Type B pancreatic cell (in vitro differentiated cells): ENCODE results near the gene DDX51. TPM values are rescaled to one million over a fixed set of nuclear protein-coding genes. Genes with fewer than 3 reads are reported as not detected.

Experiments
- DNase-seq: peaks from one replicate; pipeline ENCODE4 v3.0.0; 2021; ENCODE audit warnings: mixed read lengths; ENCODE audit not compliant: unreplicated experiment; ENCODE audit errors: extremely low spot score
- H3K27ac Mint-ChIP-seq: 2 replicates; pipeline ENCODE4 v1.8.0; 2021; ENCODE audit warnings: mild to moderate bottlenecking, mixed read lengths
- H3K27me3 Mint-ChIP-seq: 2 replicates; pipeline ENCODE4 v1.8.0; 2021; ENCODE audit warnings: mixed read lengths
- H3K36me3 Mint-ChIP-seq: 2 replicates; pipeline ENCODE4 v1.8.0; 2021; ENCODE audit warnings: mixed read lengths
- H3K4me1 Mint-ChIP-seq: one replicate; pipeline ENCODE4 v1.8.0; 2021; ENCODE audit warnings: mixed read lengths; ENCODE audit not compliant: unreplicated experiment
- H3K4me3 Mint-ChIP-seq: 2 replicates; pipeline ENCODE4 v1.8.0; 2021; ENCODE audit warnings: mild to moderate bottlenecking, mixed read lengths
- H3K9me3 Mint-ChIP-seq: 2 replicates; pipeline ENCODE4 v1.8.0; 2021; ENCODE audit warnings: mixed read lengths
- CTCF ChIP-seq: fragments of 200-600 bp; sonication (generic); conservative IDR thresholded peaks from 2 replicates; pipeline ENCODE4 v1.5.0; 2021; ENCODE audit warnings: antibody characterized with exemption, mild to moderate bottlenecking
- total RNA-seq: library from RNA; stranded (reverse); gene quantifications from 2 replicates; pipeline ENCODE4 v1.2.1, GENCODE V29; 2021; ENCODE audit warnings: low replicate concordance

Gene DDX51
- total RNA-seq, 1 donor from 2014 or later, result 30.5 TPM

DNA sequence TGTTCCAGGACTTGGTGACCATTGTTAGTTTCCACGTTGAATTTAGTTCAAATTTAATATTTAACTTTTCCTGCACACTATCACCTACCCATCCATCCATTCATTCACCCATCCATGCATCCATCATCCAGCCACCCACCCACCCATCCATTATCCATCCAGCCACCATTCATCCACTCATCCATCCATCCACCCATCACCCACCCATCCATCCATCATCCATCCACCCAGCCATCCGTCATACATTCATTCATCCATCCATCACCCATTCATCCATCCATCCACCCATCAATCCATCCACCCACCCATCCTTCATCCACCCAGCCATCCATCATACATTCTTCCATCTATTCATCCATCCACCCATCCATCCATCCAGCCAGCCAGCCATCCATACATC is 22.0 kb upstream of the DDX51 start:
- Mint-ChIP-seq H3K27ac (no peak overlapping the region), H3K27me3 (peaks cover 16% of the 10 kb centered on the region), H3K9me3 (no peaks in the 10 kb centered on the region), H3K4me1 (peaks cover 5% of the 10 kb centered on the region), H3K4me3 (no peak overlapping the region), H3K36me3 (no peaks in the 10 kb centered on the region)
- TF ChIP-seq CTCF, result no peak
- no peak for DNase-seq

- H3K36me3 Mint-ChIP-seq, result no peaks in the 10 kb centered on the region
- no peak for DNase-seq
- no peaks in the 10 kb centered on the region for H3K9me3 Mint-ChIP-seq
- no peak for TF ChIP-seq CTCF
- H3K27ac Mint-ChIP-seq, result no peak overlapping the region
- no peak overlapping the region for H3K4me3 Mint-ChIP-seq
- H3K27me3 Mint-ChIP-seq, result peaks cover 16% of the 10 kb centered on the region
- peaks cover 5% of the 10 kb centered on the region for H3K4me1 Mint-ChIP-seq
Measured at GRCh38 chr12:132165584-132165983, 21.5 kb upstream of the DDX51 start.

- Mint-ChIP-seq H3K4me3 (no peak overlapping the region), H3K9me3 (no peaks in the 10 kb centered on the region), H3K27me3 (peaks cover 16% of the 10 kb centered on the region), H3K4me1 (no peaks in the 10 kb centered on the region), H3K36me3 (no peaks in the 10 kb centered on the region), H3K27ac (no peak overlapping the region)
- no peak for TF ChIP-seq CTCF
- no peak for DNase-seq
Measured at GRCh38 chr12:132164426-132164825, 20.3 kb upstream of the DDX51 start.

DNA sequence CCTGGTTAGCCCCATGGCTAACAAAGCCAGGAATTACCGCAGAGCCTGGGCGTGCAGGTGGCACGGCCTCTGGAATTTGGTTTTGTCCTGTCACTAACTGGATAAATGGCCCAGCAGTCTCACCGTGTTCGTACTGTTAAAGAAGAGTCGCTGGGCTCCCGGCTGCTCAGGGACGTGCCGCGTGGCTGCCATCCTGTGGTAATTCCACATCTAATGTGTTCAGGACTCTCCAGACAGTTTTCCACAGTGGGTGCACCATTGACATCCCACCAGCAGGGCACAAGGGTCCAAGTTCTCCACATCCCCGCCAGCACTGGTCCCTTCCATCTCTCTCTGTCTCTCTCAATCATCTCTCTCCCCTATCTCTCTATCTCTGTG is 19.8 kb upstream of the DDX51 start:
- peak; percentile 61 for TF ChIP-seq CTCF
- peaks cover 16% of the 10 kb centered on the region for H3K27me3 Mint-ChIP-seq

GRCh38 chr12:132163041-132163910 is 19.2 kb upstream of the DDX51 start:
- H3K27me3 Mint-ChIP-seq, result peaks cover 16% of the 10 kb centered on the region
- H3K4me1 Mint-ChIP-seq, result no peaks in the 10 kb centered on the region
- H3K4me3 Mint-ChIP-seq, result no peak overlapping the region
- H3K27ac Mint-ChIP-seq, result no peak overlapping the region
- no peak for TF ChIP-seq CTCF
- H3K36me3 Mint-ChIP-seq, result no peaks in the 10 kb centered on the region
- H3K9me3 Mint-ChIP-seq, result no peaks in the 10 kb centered on the region
- no peak for DNase-seq

More for the DNA sequence above, 19.8 kb upstream of the DDX51 start:
- Mint-ChIP-seq H3K9me3 (no peaks in the 10 kb centered on the region), H3K27ac (no peak overlapping the region), H3K36me3 (no peaks in the 10 kb centered on the region), H3K4me1 (no peaks in the 10 kb centered on the region), H3K4me3 (no peak overlapping the region)
- DNase-seq, result no peak
